Astrocyte of the cerebellum (primary cell): ENCODE data around the gene DOCK4.

ENCODE experiments used
- DNase-seq: peaks from one replicate; pipeline ENCODE4 v3.0.0-alpha.2; 2011; ENCODE audit warnings: low read depth
- H3K4me3 ChIP-seq: 2 replicates; pipeline ENCODE4 v1.5.1; 2011; ENCODE audit warnings: mild to moderate bottlenecking, low read depth, low read length, moderate library complexity
- CTCF ChIP-seq: IDR thresholded peaks from 2 replicates; pipeline ENCODE4 v1.5.1; 2012; ENCODE audit warnings: low read length, low read depth, moderate library complexity, mild to moderate bottlenecking; ENCODE audit errors: missing control alignments
- in situ Hi-C: cut with HindIII; loops from 2 replicates; pipeline ENCODE4 v1.10.0; 2017; ENCODE audit warnings: low sequenced_read_pairs

Gene DOCK4

GRCh38 chr7:111933609-111934008, 272.6 kb downstream of the DOCK4 start:
- in situ Hi-C loops, result no loop called here
- DNase-seq, result no peak
- no peak overlapping the region for H3K4me3 ChIP-seq
- TF ChIP-seq CTCF, result no peak

GRCh38 chr7:111931958-111932357, 274.2 kb downstream of the DOCK4 start:
- in situ Hi-C loops, result no loop called here
- DNase-seq, result peak; percentile 15
- no peak overlapping the region for H3K4me3 ChIP-seq
- no peak for TF ChIP-seq CTCF

GRCh38 chr7:111931016-111931517, 275.1 kb downstream of the DOCK4 start:
- no peak for TF ChIP-seq CTCF
- no peak overlapping the region for H3K4me3 ChIP-seq
- peak; percentile 68 for DNase-seq
- in situ Hi-C loops, result no loop called here

- H3K4me3 ChIP-seq, result no peak overlapping the region
- no peak for DNase-seq
- no peak for TF ChIP-seq CTCF
- in situ Hi-C loops, result no loop called here
Measured at GRCh38 chr7:111929264-111929663, 276.9 kb downstream of the DOCK4 start.

GRCh38 chr7:111927353-111928019, 278.7 kb downstream of the DOCK4 start:
- no peak for DNase-seq
- H3K4me3 ChIP-seq, result no peak overlapping the region
- no peak for TF ChIP-seq CTCF
- in situ Hi-C loops, result no loop called here

- DNase-seq, result no peak
- no peak overlapping the region for H3K4me3 ChIP-seq
- in situ Hi-C loops, result no loop called here
- TF ChIP-seq CTCF, result no peak
Measured at GRCh38 chr7:111920329-111920728, 285.9 kb downstream of the DOCK4 start.
